ENCODE results near the gene LIN37.

DNA sequence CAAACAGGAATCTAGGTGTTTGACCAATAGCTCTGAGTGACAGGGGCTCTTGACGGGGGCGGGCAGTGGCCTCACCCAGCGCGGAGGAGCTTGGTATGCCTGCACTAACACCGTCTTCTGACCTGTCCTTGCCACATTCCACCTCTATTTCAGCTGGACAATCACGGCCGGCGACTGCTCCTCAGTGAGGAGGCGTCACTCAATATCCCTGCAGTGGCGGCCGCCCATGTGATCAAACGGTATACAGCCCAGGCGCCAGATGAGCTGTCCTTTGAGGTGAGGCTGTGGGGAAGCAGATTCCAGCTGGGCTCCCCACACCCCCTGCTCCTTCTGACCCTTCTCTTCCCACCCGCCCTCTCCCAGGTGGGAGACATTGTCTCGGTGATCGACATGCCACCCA lies 31.7 kb downstream of the LIN37 start:
- TF ChIP-seq POLR2A (IDR thresholded peaks at IDR 0.05; ENCODE audit: low read depth, low read length): no peak
- TF ChIP-seq, protein P1, sequence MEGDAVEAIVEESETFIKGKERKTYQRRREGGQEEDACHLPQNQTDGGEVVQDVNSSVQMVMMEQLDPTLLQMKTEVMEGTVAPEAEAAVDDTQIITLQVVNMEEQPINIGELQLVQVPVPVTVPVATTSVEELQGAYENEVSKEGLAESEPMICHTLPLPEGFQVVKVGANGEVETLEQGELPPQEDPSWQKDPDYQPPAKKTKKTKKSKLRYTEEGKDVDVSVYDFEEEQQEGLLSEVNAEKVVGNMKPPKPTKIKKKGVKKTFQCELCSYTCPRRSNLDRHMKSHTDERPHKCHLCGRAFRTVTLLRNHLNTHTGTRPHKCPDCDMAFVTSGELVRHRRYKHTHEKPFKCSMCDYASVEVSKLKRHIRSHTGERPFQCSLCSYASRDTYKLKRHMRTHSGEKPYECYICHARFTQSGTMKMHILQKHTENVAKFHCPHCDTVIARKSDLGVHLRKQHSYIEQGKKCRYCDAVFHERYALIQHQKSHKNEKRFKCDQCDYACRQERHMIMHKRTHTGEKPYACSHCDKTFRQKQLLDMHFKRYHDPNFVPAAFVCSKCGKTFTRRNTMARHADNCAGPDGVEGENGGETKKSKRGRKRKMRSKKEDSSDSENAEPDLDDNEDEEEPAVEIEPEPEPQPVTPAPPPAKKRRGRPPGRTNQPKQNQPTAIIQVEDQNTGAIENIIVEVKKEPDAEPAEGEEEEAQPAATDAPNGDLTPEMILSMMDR (IDR thresholded peaks at IDR 0.05; ENCODE audit: extremely low read depth in 1 of 2, insufficient read depth in 1 of 2, low read depth in 1 of 2, low read length in 2 of 2): no peak
- no peak for TF ChIP-seq FOS (IDR thresholded peaks at IDR 0.05; ENCODE audit: borderline replicate concordance, insufficient read depth, low read length)
- TF ChIP-seq JUN (IDR thresholded peaks at IDR 0.05; ENCODE audit: borderline replicate concordance, insufficient read depth, insufficient read length, low read depth): no peak
- TF ChIP-seq, protein P2, sequence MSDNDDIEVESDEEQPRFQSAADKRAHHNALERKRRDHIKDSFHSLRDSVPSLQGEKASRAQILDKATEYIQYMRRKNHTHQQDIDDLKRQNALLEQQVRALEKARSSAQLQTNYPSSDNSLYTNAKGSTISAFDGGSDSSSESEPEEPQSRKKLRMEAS (IDR thresholded peaks at IDR 0.05; ENCODE audit: insufficient read depth, insufficient read length): no peak

All from endothelial cell of umbilical vein (primary cell).